ENCODE data around the gene FOXP1.

DNA sequence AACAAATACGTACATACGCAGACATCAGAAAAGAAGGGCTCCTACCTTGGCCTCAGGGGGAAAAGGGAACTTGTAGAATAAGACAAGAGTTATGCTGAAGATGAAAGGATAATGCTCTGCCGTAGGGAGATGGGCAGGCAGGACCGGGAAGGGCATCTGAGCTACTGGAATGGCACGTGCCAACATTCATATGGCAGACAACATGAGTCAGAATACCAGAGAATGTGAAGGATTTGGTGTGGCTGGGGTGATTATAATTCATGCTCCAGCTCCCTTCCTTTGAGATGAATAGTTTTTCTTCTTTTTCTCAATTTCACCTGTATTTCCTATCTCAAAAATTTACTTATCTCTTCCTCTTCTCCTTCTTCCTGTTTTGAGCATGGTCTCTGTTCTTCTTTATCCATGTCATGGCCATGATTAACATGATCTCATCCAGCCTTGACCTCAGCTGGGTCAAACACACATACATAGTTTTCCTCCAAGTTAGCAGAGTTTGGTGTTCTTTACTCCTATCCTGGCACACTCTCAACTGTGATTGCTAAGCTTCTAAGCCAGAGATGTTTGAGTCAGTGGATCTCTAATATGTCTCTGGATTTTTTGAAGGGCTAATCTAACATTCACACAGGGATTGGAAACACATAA lies 507.0 kb downstream of the FOXP1 start:
- no peak for TF ChIP-seq CTCF (IDR thresholded peaks at IDR 0.05)
- TF ChIP-seq POLR2A (IDR thresholded peaks at IDR 0.05) = no peak

Measured in adrenal gland (tissue), 5 donors.